ENCODE results near the gene CDH23.

CDH23 gene

DNA sequence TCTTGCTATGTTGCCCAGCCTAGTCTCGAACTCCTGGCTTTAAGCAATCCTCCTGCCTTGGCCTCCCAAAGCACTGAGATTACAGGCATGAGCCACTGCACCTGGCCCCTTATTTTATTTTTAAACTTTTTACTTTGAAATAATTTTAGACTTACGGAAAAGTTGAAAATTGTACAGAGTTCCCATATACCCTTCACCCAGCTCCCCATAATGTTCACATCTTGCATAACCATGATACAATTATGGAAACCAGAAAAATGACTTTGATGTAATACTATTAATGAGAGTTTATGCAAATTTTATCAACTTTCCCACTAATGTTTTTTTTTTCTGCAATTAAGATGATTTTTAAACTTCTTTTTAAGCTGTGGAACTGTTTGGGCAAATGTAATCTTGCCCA, 58.3 kb downstream of the CDH23 start:
- no peaks in the 10 kb centered on the region for H3K36me3 Mint-ChIP-seq (ENCODE audit: low read depth)
- no peaks in the 10 kb centered on the region for H3K9me3 Mint-ChIP-seq
- H3K27ac Mint-ChIP-seq = no peak overlapping the region
- intact Hi-C loops (cut with micrococcal nuclease) = no loop called here
- H3K4me3 Mint-ChIP-seq = no peak overlapping the region
- peaks cover 10% of the 10 kb centered on the region for H3K27me3 Mint-ChIP-seq
- H3K4me1 Mint-ChIP-seq (ENCODE audit: low read depth) = no peaks in the 10 kb centered on the region

DNA sequence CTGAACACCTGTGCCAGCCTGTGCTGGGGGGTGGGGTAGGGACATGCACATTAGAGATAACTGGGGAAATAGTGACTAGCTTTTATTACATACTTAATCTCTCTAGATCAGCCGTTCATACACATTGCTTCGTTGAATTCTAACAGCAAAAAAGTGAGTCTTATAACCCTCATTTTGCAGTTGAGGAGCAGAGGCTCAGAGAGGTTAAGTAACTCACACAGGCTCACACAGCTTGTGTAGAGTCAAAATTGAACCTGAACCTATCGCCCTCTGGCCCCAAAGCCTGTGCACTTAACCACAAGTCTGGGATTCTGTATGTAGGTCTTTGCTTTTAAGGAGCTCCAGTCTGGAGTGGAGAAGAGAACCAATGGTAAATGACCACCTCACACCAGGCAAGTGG, 59.9 kb downstream of the CDH23 start:
- Mint-ChIP-seq H3K36me3 (ENCODE audit: low read depth) (no peaks in the 10 kb centered on the region), H3K27ac (no peak overlapping the region), H3K9me3 (no peaks in the 10 kb centered on the region), H3K4me3 (no peak overlapping the region), H3K27me3 (peaks cover 10% of the 10 kb centered on the region), H3K4me1 (ENCODE audit: low read depth) (no peaks in the 10 kb centered on the region)
- intact Hi-C loops (cut with micrococcal nuclease) = no loop called here

DNA sequence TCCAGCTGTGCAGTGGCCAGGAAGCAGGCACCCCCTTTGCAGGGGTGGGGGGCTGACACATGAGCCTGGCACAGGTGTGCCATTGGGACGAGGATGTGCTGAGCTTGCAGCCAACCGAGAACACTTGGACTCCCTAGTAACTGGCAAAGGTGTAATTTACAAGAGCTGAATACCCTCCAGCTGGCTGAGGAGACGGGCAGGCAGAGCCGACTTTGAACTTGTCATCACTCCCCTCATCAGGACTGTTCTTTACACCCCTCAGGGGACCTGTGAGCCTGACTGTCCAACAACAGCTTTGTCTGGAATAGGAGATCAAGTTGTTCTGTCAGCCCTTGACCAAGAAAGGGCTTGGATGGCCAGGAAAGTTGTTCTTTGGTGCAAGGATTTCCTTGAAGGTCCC, 61.2 kb downstream of the CDH23 start:
- Mint-ChIP-seq H3K4me1 (ENCODE audit: low read depth) (no peaks in the 10 kb centered on the region), H3K36me3 (ENCODE audit: low read depth) (no peaks in the 10 kb centered on the region), H3K4me3 (no peak overlapping the region), H3K27ac (no peak overlapping the region), H3K27me3 (peaks cover 10% of the 10 kb centered on the region), H3K9me3 (no peaks in the 10 kb centered on the region)
- intact Hi-C loops (cut with micrococcal nuclease) = no loop called here

DNA sequence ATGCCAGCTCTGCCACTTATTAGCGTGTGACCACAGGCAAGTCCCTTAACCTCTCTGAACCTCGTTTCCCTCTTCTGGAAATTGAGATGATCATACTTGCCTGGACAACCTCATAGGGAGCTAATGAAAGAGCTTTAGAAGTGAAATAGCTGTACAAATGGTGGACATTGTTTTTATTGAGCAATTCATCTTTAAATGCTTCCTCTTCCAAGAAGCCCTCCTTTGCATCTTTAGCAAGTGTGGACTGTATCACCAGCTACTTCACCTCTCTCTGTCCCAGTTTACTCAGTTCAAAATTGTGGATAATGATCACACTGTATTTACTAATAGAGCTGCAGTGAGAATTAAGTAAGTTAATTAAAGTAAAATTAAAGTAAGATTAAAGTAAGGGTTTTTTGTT, 61.7 kb downstream of the CDH23 start:
- no peak overlapping the region for H3K4me3 Mint-ChIP-seq
- H3K27ac Mint-ChIP-seq = no peak overlapping the region
- intact Hi-C loops (cut with micrococcal nuclease) = no loop called here
- H3K27me3 Mint-ChIP-seq = peaks cover 7% of the 10 kb centered on the region
- H3K9me3 Mint-ChIP-seq = no peaks in the 10 kb centered on the region
- no peaks in the 10 kb centered on the region for H3K36me3 Mint-ChIP-seq (ENCODE audit: low read depth)
- H3K4me1 Mint-ChIP-seq (ENCODE audit: low read depth) = no peaks in the 10 kb centered on the region

DNA sequence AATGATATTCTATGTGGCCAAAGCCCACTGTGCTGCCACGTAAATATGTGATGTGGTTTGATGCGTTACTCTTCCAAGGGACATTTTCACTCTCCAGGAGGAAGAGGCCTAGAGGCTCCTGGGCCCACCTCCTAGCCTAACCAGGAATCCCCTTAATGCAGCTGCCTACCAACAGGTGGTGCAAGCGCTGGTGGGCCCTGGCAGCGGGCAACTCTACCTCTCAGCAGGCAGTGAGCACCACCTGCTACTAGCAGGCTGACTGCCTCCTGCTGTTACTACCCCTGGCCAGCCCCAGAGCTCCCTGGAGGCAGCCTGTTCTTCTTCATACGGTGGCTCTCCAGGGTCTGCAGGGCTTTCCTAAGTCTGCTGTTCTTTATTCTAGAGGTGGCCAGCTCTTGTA, 62.8 kb downstream of the CDH23 start:
- H3K4me3 Mint-ChIP-seq = no peak overlapping the region
- H3K9me3 Mint-ChIP-seq = no peaks in the 10 kb centered on the region
- H3K27ac Mint-ChIP-seq = no peak overlapping the region
- H3K36me3 Mint-ChIP-seq (ENCODE audit: low read depth) = no peaks in the 10 kb centered on the region
- H3K27me3 Mint-ChIP-seq = peaks cover 4% of the 10 kb centered on the region
- intact Hi-C loops (cut with micrococcal nuclease) = no loop called here
- no peaks in the 10 kb centered on the region for H3K4me1 Mint-ChIP-seq (ENCODE audit: low read depth)

DNA sequence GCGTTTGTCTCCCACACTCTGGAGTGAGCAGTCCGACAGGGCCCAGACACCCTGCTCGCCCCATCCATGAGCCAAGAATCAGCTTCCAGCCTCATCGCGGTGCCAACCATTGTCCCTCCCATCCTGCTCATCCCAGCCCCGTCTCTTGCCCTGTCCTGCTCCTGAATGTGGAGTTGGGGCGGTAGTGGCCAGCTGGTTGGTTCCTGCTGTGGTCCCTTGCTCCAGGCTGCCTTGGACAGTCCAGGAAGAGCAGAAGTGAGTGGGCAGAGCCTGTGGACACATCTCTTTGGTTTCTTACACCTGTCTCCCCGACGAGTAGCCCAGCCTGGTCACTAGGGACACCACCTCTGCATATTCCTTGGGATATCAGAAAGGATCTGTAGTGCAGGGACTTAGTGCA, 63.9 kb downstream of the CDH23 start:
- H3K27me3 Mint-ChIP-seq = peaks cover 4% of the 10 kb centered on the region
- no peaks in the 10 kb centered on the region for H3K36me3 Mint-ChIP-seq (ENCODE audit: low read depth)
- no peak overlapping the region for H3K4me3 Mint-ChIP-seq
- no peaks in the 10 kb centered on the region for H3K4me1 Mint-ChIP-seq (ENCODE audit: low read depth)
- no peaks in the 10 kb centered on the region for H3K9me3 Mint-ChIP-seq
- intact Hi-C loops (cut with micrococcal nuclease) = no loop called here
- no peak overlapping the region for H3K27ac Mint-ChIP-seq

DNA sequence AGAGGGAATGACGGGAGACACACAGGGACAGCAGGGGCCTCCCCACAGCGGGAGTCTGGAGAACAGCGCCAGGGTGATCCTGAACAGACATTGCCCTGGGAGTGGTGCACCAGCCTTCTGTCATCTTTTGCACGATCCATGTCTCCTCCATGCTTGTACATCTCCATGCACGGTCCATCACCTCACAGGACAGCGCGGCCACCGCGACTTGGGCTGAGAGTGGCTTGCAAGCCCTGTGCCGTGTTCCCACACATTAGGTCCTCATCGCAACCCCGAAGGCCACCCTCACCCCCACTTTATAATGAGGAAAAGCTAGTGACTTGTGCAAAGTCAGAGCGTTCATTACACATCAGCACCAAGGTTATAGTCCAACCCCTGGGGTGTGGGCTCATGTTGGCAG, 64.7 kb downstream of the CDH23 start:
- no peaks in the 10 kb centered on the region for H3K36me3 Mint-ChIP-seq (ENCODE audit: low read depth)
- no peaks in the 10 kb centered on the region for H3K27me3 Mint-ChIP-seq
- H3K4me1 Mint-ChIP-seq (ENCODE audit: low read depth) = no peaks in the 10 kb centered on the region
- H3K27ac Mint-ChIP-seq = no peak overlapping the region
- intact Hi-C loops (cut with micrococcal nuclease) = no loop called here
- no peak overlapping the region for H3K4me3 Mint-ChIP-seq
- no peaks in the 10 kb centered on the region for H3K9me3 Mint-ChIP-seq

DNA sequence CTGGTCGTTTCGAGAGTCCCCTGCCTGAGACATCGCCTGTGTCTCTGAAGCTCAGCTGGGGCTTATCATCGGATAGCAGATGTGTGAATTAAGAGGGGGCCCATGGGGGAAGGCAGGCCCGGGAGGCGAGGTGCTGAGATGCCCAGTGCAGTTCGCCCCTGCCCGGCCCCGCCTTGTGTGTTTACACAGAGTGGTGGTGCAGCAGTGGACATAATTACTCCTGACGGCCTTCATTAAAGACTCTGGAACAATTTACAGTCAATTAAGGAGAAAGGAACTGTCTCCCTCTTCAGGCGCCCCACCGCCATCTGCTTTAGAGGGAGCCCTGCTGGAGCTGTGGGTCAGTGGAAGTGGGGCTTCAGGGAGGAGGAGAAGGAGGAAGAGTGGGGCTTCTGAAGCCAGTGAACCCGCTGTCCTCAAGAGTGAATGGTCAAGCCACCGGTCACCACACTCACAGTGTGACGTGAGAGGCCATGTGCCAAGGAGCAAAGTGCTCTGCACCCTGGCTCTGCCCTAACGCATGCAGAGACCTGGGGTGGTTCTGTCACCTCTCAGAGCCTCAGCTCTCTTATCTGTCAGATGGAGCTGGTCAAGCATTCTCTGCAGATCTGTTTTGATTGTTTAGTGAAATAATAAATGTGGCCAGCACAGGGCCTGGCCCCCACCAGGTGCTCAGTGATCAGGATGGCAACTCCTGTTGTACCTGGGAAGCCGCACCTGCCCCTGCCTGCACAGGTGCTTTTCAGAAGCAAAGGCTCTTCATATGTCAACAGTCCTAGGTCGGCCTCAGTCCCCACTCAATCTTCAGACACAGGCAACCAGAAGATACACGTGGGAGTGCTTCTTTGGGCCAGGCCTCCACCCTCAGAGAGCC, 65.6 kb downstream of the CDH23 start:
- Mint-ChIP-seq H3K27me3 (no peaks in the 10 kb centered on the region), H3K4me1 (ENCODE audit: low read depth) (no peaks in the 10 kb centered on the region), H3K4me3 (no peak overlapping the region), H3K27ac (no peak overlapping the region), H3K36me3 (ENCODE audit: low read depth) (no peaks in the 10 kb centered on the region), H3K9me3 (no peaks in the 10 kb centered on the region)
- intact Hi-C loops (cut with micrococcal nuclease) = no loop called here

DNA sequence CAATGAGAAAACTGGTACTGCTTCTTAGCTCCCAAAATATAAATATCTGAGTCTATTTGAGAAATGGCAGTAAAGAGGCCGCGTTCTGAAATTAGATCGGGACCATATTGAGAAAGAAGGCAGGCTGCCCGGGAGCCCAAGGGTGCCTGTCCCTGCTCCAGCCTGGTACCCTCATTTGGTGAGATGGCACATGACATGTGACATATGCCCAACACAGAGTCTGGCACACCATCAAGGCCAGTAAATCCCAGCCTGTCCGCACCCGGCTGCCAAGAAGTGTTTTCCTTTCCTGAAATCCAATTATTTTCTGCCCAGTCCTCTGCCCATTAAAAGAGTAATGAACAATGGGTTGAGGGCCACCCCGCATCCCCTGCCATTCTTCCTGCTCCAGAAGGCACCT, 66.4 kb downstream of the CDH23 start:
- Mint-ChIP-seq H3K4me1 (ENCODE audit: low read depth) (no peaks in the 10 kb centered on the region), H3K9me3 (no peaks in the 10 kb centered on the region), H3K4me3 (no peak overlapping the region), H3K36me3 (ENCODE audit: low read depth) (no peaks in the 10 kb centered on the region), H3K27me3 (no peaks in the 10 kb centered on the region), H3K27ac (no peak overlapping the region)
- intact Hi-C loops (cut with micrococcal nuclease) = no loop called here

DNA sequence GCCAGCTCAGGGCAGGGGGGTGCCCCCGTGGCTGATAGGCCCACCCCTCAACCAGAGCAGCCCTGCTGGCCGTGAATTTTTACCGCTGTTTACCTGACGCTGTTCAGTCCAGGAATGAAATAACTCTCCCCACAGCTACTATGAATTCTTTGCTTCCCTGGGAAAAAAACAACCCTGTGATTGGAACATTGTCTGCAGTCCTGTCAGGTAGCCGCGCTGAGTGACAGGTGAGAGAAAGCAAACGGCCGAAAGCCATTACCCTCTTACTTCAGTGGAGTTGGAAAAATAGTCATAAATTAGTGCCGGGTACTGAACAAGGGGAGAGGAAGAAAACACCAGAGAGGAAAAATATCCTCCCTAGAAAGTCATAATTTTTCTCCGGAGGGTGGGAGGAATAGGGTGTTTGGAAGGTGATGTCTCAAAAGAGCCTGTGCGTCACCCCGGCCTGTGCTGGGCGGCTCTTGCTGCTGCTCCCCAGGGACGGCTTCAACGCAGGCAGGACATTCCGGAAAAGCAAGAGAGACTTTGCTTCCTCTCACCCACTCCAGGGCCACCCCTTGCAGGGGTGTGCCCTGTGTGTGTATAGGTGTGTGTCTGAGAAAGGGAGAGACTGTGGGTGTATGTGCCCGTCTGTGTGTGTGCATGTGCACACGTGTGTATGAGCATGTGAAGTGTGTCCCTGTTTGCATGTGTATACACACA, 69.0 kb downstream of the CDH23 start:
- H3K4me3 Mint-ChIP-seq = no peak overlapping the region
- intact Hi-C loops (cut with micrococcal nuclease) = no loop called here
- no peak overlapping the region for H3K27ac Mint-ChIP-seq
- H3K4me1 Mint-ChIP-seq (ENCODE audit: low read depth) = no peaks in the 10 kb centered on the region
- no peaks in the 10 kb centered on the region for H3K27me3 Mint-ChIP-seq
- H3K36me3 Mint-ChIP-seq (ENCODE audit: low read depth) = no peaks in the 10 kb centered on the region
- no peaks in the 10 kb centered on the region for H3K9me3 Mint-ChIP-seq

DNA sequence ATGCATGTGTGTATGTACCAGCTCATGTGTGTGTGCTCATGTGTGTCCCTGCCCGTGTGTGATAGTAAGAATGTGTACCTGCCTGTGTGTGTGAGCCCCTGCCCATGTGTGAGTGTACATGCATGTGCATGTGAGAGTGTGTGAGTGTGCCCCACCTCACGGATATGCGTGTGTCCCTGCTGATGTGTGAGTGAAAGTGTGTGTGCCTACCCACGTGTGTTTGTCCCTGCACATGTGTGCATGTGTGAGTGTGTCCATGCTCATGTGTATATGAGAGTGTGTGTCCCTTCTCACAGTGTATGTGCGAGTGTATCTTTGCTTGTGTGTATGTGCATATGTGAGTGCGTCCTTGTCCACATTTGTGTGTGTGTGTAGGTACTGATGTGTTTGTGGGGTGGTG, 69.6 kb downstream of the CDH23 start:
- intact Hi-C loops (cut with micrococcal nuclease) = no loop called here
- H3K9me3 Mint-ChIP-seq = no peaks in the 10 kb centered on the region

DNA sequence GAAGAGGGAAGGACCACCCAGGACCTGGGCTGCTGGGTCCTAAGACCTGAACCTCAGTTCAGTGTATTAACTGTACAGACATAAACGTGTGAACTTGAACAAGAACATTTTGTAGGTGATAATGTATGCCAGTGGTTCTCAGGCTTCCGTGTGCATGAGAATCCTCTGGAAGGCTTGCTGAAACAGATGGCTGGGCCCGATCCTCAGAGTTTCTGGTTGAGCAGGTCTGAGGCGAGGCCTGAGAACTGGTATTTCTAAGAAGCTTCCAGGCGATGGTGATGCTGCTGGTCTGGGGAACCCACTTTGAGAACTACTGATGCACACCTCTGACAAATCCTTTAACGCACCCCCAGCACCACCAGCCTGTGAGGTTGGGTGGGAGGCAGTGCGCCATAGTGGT, 70.4 kb downstream of the CDH23 start:
- no peaks in the 10 kb centered on the region for H3K4me1 Mint-ChIP-seq (ENCODE audit: low read depth)
- intact Hi-C loops (cut with micrococcal nuclease) = no loop called here
- H3K36me3 Mint-ChIP-seq (ENCODE audit: low read depth) = no peaks in the 10 kb centered on the region
- no peaks in the 10 kb centered on the region for H3K9me3 Mint-ChIP-seq
- H3K4me3 Mint-ChIP-seq = no peak overlapping the region
- H3K27ac Mint-ChIP-seq = no peak overlapping the region
- no peaks in the 10 kb centered on the region for H3K27me3 Mint-ChIP-seq

More for the DNA sequence above, 69.6 kb downstream of the CDH23 start:
- Mint-ChIP-seq H3K27ac (no peak overlapping the region), H3K4me3 (no peak overlapping the region), H3K36me3 (ENCODE audit: low read depth) (no peaks in the 10 kb centered on the region), H3K27me3 (no peaks in the 10 kb centered on the region), H3K4me1 (ENCODE audit: low read depth) (no peaks in the 10 kb centered on the region)

DNA sequence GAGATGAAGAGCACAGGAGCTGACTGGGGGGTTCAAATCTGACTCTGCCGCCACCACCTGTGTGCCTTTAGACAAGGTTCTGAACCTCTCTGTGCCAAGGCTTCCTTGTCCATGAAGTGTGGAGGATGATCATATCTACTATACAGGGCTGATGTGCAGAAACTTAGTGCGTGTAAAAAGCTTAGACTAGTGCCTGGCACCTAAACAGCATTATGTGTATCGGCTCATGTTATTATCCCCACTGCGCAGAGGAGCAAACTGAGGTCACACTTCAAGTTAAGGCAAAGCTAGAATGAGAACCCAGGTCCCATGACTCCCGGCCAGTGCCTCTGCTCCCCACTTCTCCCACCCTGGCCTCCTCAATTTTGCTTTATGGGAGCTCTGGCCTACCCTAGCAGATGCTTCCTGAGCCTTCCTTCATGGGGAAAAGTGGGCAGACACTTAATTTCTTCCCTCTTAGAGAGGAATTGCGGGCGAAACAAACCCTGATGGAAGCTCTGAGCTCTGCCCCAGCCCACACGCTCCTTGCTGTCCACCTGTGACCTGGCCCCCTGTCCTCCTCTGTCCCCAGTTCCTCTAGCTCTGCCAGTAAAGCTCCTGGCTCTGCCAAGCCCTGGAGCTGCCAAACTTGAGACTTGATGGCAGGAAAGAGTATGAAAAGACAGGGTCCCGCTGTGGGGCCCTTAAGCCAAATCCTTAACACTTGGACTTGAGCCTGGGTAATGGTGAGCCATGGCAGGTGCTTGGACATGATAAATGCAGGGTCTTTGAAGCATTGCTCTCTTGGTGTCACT, 71.0 kb downstream of the CDH23 start:
- no peak overlapping the region for H3K27ac Mint-ChIP-seq
- no peaks in the 10 kb centered on the region for H3K36me3 Mint-ChIP-seq (ENCODE audit: low read depth)
- H3K27me3 Mint-ChIP-seq = no peaks in the 10 kb centered on the region
- intact Hi-C loops (cut with micrococcal nuclease) = no loop called here
- H3K4me3 Mint-ChIP-seq = no peak overlapping the region
- no peaks in the 10 kb centered on the region for H3K4me1 Mint-ChIP-seq (ENCODE audit: low read depth)
- no peaks in the 10 kb centered on the region for H3K9me3 Mint-ChIP-seq

Data from dendritic cell treated with granulocyte-macrophage colony-stimulating factor and Interleukin-4, amounts not matched to agents 40 ng/mL and 50 ng/mL, for 4 days (primary cell).